Measurements from ENCODE around the gene DSG3.

DNA sequence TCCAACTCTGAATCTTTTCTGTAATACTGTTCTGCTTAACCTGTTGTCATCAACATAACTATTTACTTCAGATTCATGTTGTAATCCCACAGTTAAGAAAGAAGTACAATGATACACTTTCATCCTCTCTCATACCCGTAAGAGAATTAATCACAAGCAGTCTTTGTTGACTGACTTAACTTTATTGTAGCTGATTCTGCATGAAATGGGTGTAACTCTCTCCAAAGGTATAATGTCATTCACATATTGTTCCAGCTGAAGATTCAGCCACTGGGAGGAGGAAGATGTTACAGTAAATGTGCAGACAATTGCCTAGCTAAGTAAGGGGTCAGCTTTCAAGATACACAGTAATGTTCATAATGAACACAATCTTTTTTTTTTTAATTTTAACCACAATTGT is 36.9 kb downstream of the DSG3 start:
- TF ChIP-seq, protein P1, sequence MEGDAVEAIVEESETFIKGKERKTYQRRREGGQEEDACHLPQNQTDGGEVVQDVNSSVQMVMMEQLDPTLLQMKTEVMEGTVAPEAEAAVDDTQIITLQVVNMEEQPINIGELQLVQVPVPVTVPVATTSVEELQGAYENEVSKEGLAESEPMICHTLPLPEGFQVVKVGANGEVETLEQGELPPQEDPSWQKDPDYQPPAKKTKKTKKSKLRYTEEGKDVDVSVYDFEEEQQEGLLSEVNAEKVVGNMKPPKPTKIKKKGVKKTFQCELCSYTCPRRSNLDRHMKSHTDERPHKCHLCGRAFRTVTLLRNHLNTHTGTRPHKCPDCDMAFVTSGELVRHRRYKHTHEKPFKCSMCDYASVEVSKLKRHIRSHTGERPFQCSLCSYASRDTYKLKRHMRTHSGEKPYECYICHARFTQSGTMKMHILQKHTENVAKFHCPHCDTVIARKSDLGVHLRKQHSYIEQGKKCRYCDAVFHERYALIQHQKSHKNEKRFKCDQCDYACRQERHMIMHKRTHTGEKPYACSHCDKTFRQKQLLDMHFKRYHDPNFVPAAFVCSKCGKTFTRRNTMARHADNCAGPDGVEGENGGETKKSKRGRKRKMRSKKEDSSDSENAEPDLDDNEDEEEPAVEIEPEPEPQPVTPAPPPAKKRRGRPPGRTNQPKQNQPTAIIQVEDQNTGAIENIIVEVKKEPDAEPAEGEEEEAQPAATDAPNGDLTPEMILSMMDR (IDR thresholded peaks at IDR 0.05): no peak
- no peak for TF ChIP-seq POLR2A (IDR thresholded peaks at IDR 0.05)

All from adrenal gland (tissue), 5 donors.